ENCODE results near the gene SLC25A36.
"Not testable (repeated sequence)": the region's sequence is repeated elsewhere in the genome, so short reads cannot be mapped to it uniquely, and the experiment has no call there.

SLC25A36 gene

GRCh38 chr3:140931801-140932200, 9.8 kb upstream of the SLC25A36 start:
- DNase-seq (ENCODE audit: low read depth in 2 of 2) = no peak

- no peak for DNase-seq (ENCODE audit: low read depth in 2 of 2)
These were observed 8.5 kb upstream of the SLC25A36 start for GRCh38 chr3:140933109-140933508.

- DNase-seq (ENCODE audit: low read depth in 2 of 2) = no peak
These were observed 8.1 kb upstream of the SLC25A36 start for GRCh38 chr3:140933552-140933951.

DNA sequence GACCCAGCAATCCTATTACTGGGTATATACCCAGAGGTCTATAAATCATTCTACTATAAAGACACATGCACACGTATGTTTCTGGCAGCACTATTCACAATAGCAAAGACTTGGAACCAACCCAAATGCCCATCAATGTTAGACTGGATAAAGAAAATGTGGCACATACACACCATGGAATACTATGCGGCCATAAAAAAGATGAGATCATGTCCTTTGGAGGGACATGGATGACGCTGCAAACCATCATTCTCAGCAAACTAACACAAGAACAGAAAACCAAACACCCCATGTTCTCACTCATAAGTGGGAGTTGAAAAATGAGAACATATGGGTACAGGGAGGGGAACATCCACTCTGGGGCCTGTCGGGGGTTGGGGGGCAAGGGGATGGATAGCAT, 2.3 kb upstream of the SLC25A36 start:
- not testable (repeated sequence) for DNase-seq (ENCODE audit: low read depth in 2 of 2)

- DNase-seq (ENCODE audit: low read depth in 2 of 2) = no peak
These were observed 574 bp upstream of the SLC25A36 start for GRCh38 chr3:140941090-140941433.

GRCh38 chr3:140942221-140943104, 827 bp downstream of the SLC25A36 start:
- DNase-seq (ENCODE audit: low read depth in 2 of 2) = no peak

GRCh38 chr3:140943781-140944552, 2.3 kb downstream of the SLC25A36 start:
- DNase-seq (ENCODE audit: low read depth in 2 of 2) = no peak

DNA sequence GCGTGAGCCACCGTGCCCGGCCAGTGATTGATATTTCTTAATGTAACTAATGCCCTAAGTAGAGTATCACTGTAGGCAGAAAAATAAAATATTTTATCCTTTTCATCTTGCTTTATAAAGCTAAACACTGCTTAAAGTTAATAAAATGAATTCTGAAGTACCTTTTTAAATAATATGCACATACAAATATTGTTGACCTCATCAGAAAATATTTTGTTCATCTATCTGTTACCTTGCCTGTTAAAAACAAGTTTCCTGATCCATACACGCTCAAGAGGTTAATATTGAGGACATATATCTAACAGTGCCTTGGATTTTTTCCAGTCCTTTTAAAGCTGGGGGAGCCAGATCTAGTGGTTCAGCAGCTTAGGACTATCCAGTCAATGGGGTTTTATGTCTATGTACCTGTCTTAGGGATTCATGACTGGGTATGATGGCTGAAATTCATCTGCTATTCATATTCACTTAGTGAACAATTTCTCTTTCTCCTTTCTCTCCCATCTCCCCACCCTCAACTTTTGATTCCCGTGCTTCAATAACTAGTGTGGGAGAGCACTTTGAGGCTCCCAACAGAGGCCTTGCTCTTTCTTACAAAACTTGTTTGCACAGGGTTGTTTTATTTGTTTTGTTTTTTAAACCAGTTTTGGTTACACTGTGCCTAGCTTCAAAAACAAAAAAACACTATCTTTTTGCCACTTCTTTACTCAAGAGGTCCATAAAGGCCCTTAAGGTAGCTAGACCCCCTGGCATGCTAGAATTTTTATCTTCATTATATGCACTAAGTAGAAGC, 7.0 kb downstream of the SLC25A36 start:
- DNase-seq (ENCODE audit: low read depth in 2 of 2) = no peak

DNA sequence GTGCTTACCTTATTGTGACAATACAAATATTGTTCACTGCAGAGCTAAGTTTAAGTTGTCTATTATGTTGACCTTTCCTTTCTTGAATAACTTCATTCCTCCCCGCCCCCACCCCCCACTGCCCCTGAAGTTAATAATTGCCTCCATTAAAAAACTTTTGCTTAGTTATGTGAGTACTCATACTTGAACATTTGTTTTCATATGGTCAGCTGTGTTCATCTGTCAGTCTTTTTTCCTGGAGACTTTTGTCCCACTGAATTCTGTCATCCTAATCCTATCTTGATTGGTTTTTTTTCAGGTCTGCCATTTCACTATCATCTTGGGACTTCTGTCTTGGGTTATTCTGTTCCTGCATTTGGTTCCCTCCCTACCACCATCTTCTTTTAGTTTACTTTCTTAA, 8.5 kb downstream of the SLC25A36 start:
- no peak for DNase-seq (ENCODE audit: low read depth in 2 of 2)

- DNase-seq (ENCODE audit: low read depth in 2 of 2) = no peak
These were observed 9.2 kb downstream of the SLC25A36 start for GRCh38 chr3:140950863-140951262.

DNA sequence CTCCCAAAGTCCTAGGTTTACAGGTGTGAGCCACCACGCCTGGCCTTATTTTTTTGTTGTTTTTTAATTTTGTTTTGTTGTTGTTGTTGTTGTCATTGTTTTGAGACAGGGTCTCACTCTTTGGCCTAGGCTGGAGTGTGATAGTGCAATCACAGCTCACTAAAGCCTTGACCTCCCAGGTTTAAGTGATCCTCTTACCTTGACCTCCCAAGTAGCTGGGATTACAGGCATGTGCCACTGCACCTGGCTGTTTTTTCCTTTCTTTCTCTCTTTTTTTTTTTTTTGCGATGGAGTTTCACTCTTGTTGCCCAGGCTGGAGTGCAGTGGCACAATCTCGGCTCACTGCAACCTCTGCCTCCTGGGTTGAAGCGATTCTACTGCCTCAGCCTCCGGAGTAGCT, 10.1 kb downstream of the SLC25A36 start:
- not testable (repeated sequence) for DNase-seq (ENCODE audit: low read depth in 2 of 2)

GRCh38 chr3:140953028-140953960, 11.7 kb downstream of the SLC25A36 start:
- DNase-seq (ENCODE audit: low read depth in 2 of 2) = peak; percentile 40 to 52

GRCh38 chr3:140954576-140954975, 12.9 kb downstream of the SLC25A36 start:
- no peak for DNase-seq (ENCODE audit: low read depth in 2 of 2)

GRCh38 chr3:140955645-140956044, 14.0 kb downstream of the SLC25A36 start:
- DNase-seq (ENCODE audit: low read depth in 2 of 2) = no peak

- no peak for DNase-seq (ENCODE audit: low read depth in 2 of 2)
These were observed 14.6 kb downstream of the SLC25A36 start for GRCh38 chr3:140956058-140956835.

DNA sequence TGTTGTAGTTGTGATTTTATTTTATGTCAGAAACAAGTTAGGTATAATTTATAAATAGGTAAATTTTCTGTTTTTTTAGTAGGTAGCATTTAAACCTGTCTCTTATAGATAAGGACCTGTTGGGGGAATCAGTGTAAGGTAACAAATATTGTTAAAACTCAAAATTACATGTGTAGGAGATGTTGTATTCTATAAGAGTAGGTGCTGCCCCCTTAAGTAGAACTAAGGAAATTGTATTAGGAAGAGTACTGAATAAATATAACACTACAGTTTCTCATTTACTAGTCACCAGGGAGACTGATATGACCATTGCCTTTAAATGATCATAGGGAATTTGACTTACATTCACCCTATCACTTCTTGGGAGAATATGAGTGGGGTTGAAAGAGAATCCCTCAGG, 31.2 kb downstream of the SLC25A36 start:
- DNase-seq (ENCODE audit: low read depth in 2 of 2) = no peak

DNA sequence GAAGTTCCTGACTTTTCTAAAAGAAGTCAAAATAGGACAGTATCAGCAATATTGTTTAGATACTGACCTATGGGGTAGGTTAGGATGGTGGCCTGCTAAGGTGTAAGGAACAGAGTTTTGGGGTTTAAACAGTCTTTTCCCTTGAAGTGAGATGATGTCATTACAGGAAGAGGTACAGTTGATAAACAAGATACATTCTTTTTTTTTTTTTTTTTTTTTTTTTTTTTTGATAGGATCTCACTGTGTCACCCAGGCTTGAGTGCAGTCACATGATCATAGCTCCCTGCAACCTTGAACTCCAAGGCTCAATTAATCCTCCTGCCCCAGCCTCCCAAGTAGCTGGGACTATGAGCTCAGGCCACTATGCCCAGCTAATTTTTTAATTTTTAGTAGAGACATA, 33.3 kb downstream of the SLC25A36 start:
- DNase-seq (ENCODE audit: low read depth in 2 of 2) = no peak

- DNase-seq (ENCODE audit: low read depth in 2 of 2) = no peak
These were observed 39.0 kb downstream of the SLC25A36 start for GRCh38 chr3:140980663-140981062.

GRCh38 chr3:140987792-140988191, 46.2 kb downstream of the SLC25A36 start:
- DNase-seq (ENCODE audit: low read depth in 2 of 2) = not testable (repeated sequence)

DNA sequence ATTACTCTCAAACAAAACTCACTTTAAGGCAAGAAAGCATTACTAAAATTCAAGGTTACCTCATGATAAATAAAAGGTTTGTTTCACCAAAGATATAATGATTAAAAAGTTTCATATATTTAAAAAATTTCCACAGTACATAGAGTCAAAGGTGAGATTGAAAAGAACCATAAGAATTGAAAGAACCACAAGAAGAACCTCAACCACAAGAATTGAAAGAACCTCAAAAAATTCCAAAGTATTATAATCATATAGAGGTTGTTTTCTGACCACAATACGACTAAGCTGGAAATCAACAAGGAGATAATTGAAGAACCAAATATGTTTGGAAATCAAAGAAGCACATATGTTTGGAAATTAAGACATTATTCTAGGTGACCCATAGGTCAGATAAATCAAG, 52.7 kb downstream of the SLC25A36 start:
- no peak for DNase-seq (ENCODE audit: low read depth in 2 of 2)
